Activated CD4-positive, alpha-beta T cell treated with anti-CD3 and anti-CD28 coated beads, Interleukin-2, amount 50 U/mL, for 1 hour (primary cell): ENCODE measurements around the gene SAP130.

ENCODE experiments used
- DNase-seq: peaks from one replicate; pipeline ENCODE4 v3.0.0-alpha.2; 2020

SAP130 gene

DNA sequence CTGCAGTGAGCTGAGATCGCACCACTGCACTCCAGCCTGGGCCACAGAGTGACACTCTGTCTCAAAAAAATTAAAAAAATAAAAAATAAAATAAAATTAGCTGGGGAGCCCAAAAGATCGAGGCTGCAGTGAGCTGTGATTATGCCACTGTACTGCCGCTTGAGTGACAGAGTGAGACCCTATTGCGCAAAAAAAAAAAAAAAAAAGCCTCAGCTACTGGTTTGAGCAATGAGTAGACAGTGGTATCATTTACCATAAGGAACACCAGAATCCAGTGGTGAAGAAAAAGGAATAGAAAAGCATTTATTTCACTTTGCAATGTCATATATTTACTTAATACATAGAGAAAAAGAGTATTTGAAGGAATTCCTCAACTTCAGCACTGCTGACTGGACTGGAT lies 3.0 kb downstream of the SAP130 start:
- no peak for DNase-seq

DNA sequence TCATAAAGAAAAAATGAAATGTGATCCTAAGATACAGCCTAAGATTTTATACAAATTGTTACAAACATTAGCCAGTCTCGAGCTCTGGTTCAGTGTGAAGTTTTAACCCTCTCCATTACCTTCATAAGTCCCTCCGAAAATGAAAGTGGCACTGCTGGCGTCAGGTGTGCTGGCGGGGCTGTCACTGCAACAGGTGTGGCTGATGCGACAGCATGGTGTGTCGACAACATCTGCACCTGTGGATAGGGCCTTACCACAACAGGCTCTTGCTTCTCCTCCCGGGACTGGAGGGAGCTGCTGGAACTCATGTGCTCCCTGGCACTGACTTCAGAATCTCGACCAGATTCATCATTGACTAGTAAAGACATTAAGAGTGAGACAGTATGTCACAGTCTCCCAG lies 10.3 kb downstream of the SAP130 start:
- no peak for DNase-seq

DNA sequence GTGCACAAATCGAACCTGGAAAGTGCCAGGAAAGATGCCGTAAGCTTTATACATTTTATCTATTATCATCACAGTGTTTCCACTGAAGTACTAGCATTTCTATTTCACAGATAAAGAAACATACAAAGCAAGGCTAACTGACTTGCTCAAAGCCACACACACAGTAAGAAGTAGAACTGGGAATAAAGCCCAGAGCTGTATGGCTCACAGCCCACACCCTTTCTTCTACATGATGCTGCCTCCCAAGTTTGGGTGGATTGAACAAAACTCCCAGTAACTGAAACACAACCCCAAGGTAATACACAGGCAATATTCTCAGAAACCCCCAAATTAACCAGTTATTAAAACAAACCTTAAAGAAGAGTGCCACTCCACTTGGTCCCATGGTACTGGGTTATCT lies 11.2 kb downstream of the SAP130 start:
- DNase-seq: no peak

DNA sequence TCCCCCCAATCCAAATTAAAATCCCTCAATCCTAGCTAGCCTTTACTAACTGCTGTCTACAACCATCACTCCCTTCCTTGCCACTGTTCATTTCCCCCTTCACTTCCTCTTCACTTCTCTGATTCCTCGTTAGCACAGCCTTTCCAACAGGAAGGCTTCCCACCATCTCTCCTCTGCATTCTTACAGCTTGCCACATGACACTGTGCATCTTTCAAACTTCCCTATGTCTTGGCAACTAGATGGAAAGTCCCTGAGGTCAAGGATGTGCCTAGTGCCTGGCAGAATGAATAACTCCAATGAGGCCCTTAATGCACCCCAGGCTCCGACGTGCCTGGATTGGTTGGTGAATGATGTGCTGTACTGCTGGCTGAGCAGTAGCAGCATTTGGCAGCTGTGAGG lies 15.2 kb downstream of the SAP130 start:
- no peak for DNase-seq

DNA sequence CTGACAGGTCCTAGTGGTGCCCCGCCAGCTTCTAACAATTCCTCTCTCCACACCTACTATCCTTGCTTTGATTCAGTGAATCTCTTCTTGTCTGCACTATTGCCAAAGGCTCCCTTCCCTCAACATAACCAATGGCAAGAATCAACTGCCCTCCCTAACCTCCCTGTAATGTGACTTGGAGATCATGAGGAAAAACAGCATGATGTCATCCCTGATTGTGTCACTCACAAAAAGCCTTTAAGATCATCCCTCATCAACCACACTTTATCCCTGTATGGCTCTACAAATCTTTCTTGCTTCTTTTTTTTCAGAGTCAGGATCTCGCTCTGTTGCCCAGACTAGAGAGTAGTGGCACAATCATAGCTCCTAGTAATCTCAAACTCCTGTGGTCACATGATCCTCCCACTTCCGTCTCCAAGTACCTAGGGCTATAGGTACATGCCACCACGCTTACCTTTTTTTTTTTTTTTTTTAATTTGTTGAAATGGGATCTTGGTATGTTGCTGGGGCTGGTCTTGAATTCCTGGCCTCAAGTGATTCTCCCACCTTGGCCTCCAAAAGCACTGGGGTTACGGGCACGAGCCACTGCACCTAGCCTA lies 19.7 kb downstream of the SAP130 start:
- no peak for DNase-seq

DNA sequence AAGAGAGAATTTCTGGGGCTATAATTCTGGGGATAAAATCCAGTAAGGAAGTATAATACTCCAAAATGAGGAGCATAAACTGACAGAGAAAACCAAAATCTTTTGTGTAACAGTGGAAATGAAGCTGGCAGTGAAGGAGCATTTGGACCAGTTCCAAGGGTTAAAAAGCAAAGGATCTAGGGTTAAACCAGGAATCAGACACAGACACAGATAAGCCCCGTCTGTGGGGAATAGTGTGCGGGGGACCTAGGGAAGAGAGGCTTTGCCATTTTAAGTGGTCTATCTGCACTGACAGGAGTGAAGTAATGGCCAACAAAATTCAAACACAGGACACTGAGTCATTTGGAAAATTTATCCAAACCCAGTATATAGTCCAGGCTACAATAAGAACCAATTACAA lies 23.4 kb downstream of the SAP130 start:
- no peak for DNase-seq

DNA sequence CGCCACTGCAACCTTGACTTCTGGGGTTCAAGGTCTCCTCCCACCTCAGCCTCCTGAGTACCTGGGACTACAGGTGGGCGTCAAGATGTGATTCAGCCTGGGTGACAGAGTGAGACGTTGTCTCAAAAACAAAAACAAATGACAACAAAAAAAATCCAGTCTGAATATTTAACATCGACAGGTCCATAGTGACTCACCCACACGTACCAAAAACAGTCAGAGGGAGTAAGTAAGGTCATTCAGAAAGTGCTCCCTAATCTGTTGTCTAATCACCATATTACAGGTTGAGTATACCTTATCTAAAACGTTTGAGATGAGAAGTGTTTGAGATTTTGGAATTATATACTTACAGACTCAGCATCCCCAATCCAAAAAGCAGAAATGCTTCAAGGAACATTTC lies 24.4 kb downstream of the SAP130 start:
- DNase-seq: no peak

DNA sequence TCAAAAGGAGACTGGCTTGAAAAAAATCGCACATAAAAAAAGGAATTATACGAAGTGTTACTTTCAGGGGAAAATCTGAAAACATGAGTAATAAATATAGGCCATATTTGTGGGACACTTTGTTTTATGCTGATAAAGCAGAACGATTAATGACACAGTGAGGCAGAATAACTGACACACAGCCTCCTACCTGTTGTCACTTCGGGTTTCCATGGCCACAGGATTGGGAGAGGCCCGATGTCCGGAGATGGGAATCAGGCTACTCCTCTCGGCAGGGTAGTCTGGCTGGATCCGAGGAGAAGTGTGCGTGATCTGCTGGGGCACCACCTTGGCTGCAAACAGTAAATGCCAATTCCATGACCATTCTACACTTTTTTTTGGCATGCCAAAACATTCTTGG lies 31.7 kb downstream of the SAP130 start:
- no peak for DNase-seq

DNA sequence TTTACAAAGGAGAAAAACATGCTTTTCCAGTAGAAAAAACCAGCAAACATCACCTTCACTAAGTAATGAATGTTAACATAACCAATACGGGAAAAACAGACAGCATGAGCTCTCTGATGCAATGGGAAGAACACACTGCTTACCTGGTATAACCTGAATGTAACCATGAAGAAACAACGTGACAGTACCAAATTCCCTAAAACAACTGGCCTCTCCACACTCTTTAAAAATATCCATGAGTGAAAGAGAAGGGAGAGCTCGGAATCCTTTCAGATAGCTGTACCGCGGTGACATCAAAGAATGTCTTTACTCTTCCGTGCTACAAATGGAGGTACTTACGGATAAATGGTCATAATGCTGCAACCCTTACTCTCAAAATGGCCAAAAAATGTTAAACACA lies 32.1 kb downstream of the SAP130 start:
- DNase-seq: no peak

DNA sequence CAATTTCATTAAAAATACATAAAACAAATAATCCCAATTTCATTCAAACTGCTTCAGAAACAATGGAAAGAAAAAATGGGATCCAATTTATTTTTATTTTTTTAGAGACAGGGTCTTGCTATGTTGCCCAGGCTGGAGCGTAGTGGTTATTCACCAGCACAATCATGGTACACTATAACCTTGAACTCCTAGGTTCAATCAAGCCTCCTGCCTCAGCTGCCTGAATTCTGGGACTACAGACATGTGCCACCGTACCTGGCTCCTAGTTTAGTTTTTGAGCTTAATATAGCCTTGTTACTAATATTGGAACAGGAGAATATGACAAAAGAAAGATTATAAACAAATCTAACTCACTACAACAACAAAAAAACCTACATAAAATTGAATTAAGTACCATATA lies 34.2 kb downstream of the SAP130 start:
- DNase-seq: no peak

DNA sequence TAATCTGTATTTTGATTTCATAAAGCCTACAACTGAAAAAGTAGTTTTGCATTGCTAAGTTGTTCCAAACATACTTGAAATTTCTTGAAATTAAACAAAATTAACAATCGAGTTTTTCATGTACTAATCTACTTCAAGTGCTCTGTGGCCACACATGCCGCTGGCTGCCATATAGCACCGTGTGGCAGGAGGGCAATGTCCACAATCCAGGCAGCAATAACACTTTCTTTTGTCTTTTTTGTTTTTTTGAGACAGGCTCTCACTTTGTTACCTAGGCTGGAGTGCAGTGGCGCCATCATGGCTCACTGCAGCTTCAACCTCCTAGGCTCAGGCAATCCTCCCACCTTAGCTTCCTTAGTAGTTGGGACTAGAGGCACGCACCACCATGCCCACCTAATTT lies 36.1 kb downstream of the SAP130 start:
- no peak for DNase-seq

DNA sequence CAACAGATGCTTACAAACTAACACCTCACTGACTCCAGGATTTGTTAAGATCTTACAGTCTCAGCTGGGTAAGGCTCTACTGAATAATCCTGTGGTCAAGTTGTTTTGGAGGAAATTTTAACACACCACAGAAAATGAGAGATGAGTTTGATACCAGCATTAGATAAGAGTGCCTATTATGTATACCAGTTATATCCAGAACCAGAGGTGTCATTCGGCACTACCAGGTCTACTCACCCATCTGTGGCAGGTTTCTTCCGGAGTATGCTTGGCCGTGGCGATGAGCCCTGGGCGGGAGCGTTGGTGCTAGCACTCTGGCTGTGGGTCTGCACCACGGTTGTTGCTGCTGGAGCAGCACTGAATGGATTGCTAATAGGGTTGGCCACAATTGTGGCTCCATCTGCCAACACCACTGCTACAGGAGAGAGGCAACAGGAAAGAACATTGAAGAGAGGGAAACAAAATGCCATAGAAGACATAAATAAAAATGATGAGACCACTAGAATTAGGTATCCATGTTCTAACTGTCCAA lies 41.2 kb downstream of the SAP130 start:
- DNase-seq: no peak

DNA sequence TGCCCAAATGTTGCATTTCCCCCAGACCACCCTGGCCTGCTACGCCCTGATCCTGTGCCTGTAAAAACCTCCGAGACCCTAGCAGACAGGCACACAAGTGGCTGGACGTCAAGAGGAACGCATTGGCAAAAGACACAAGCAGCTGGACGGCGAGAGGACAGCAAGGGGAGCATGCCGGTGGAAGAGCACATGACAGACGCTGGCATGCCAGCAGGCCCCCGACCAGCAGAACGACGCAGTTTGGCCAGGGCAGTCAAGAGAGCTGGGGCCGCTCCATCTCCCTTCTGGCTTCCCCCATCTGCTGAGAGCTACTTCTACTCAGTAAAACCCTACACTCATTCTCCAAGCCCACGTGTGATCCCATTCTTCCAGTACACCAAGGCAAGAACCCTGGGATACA lies 42.1 kb downstream of the SAP130 start:
- no peak for DNase-seq

DNA sequence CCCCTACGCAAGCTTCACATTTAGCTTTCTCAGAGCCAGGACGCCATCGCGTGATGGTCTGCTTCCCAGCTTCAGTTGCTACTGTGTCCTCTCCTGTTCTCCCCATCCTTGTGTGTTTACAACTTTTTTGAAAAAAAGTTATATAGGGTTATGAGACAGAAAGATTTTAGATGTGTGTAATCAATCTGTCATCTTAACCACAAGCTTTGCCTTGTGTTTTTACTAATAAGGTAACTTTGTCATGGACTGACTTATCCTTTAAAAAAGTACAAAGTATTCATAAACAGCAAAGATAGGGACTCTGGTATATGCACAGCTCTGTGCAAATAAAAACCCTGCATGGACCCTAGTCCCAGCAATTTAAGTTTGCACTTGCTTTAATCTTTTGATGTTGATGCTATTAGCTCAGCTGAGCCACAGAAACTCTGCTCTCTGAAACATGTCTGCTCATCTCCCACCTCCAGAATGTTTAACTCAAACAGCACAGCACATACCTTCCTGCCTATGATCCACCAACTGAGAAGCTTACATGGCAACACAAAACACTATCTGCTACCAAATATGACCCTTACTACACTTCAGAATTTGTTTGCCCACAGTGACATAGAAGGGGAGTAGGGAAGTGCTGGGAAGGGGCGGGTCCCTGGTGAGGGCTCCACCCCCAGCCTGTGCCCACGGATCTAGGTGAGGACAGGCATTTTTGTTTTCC lies 42.7 kb downstream of the SAP130 start:
- no peak for DNase-seq

DNA sequence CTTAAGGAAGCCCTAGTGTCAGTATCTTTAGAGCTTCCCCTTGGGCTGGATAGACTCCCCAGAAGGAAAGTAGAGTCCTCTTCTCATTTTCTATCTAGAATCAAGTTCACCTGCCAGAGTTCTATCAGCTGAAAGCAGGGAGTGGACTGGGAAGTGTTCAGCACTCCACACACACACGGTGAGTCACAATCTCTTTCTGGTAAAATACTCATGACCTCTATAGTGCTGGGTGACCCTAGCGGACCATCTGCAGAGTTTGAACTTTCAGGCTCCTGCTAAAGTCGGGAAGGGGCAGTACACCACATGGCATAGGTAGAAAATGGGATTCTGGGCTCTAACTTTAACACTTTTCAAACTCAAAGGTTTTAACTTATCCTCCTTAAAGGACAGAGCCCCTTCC lies 43.3 kb downstream of the SAP130 start:
- no peak for DNase-seq

DNA sequence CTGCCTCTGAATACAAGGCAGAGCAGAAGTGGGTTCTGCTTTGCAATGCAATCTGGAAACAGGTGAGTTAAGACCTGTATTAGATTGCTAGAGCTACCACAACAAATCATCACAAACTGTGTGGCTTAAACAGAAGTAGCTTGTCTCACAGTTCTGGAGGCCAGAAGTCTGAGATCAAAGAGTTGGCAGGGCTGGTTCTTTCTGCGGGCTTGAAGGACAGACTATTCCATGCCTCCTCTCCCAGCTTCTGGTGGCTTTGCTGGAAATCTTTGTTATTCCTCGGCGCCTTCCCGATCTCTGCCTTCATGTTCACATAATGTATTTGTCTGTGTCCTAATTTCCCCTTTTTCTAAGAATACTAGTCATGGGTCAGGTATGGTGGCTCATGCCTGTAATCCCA lies 58.4 kb downstream of the SAP130 start:
- no peak for DNase-seq

DNA sequence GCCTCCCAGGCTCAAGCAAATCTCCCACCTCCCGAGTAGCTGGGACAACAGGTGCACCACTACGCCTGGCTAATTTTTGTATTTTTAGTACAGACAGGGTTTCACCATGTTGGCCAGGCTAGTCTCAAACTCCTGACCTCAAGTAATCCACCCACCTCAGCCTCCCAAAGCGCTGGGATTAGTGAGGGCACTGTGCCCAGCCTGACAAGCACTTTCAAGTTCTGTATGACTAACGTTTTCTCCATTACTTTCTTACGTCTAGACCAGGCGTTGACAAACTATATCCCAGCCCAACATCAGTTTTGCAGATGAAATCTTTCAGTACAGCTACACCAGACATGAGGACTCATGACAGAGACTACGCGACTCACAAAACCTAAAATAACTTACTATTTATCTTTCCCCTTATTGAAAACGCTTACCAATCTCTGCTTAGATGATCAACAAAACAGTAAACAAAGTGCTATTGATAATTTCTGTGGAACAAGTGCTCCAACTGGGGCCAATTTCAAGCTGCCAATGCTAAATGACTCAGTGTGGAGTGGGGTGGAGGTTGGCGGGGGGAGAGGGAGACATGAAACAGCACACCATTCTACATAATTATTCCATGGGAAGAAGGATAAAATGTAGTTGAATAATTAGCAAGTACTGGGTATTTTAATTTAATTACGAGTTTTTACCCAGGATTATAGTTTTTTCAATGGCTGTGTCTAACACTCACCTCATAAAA lies 59.1 kb downstream of the SAP130 start:
- DNase-seq: no peak

DNA sequence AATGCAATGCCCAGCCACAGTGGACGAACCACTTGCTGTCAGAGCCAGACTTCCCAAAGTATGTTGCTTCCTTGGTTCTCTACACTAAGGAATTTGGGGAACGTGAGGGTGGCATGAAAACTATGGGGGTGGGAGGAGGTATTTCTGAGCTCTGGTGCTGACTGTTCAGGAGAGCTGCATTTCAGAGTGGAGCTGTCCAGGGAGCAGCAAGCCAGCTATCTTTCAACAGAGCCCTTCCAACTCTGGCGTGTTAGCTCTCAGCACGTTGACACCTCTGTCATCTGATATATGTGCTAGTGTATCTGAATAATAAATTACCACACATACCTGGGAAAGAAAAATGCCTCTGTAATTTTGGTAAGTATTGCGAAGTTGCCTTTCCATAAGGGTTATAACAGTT lies 66.1 kb downstream of the SAP130 start:
- DNase-seq: no peak

DNA sequence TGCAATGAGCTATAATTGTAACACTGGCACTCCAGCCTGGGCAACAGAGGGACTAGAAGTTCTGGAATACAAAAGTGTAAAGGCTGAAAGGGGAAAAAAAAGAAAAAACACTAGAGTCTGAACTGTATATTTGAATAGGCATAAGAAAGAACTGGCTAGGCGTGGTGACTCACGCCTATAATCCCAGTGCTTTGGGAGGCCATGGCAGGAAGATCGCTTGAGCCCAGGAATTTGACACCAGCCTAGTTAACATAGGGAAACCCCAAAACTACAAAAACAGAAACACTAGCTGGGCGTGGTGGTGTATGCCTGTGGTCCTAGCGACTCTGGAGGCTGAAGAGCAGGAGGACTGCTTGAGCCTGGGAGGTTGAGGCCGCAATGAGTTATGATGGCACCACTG lies 70.6 kb downstream of the SAP130 start:
- DNase-seq: no peak

DNA sequence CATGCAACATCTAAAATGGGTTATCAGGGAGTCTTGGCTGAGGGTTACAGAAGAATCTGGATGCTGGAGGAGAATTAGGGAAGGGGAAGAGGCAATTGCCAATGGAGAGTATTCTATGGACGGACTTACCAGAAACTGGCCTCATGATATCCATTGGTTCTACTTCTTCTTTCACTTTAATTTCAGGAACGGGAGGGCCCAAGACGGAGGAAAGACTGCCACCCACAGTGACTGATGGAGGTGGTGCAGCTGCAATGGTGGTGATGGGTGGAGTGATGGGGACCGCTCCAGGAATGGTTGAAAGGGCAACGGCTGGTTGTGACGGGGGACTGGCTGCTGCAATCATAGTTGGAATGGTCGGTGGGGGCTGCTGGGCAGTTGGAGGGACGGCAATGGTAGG lies 73.0 kb downstream of the SAP130 start:
- no peak for DNase-seq

DNA sequence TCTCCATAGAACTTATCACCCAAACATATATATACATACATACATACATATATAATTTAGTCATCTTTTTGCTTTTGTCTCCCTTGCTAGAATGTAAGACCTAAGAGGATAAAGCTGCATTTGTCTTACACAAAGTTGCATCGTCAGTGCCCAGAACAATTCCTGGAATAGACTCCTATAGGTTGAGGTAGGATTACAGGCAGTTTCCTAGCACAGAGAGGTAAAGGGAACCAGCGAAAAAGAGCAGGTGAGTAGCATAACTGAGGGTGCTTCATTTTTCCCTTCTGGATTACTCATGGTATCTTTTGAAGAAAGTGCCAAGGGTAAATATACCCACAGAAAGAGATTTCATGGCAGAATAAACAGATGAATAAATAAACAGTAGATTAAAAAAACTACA lies 74.0 kb downstream of the SAP130 start:
- DNase-seq: no peak

DNA sequence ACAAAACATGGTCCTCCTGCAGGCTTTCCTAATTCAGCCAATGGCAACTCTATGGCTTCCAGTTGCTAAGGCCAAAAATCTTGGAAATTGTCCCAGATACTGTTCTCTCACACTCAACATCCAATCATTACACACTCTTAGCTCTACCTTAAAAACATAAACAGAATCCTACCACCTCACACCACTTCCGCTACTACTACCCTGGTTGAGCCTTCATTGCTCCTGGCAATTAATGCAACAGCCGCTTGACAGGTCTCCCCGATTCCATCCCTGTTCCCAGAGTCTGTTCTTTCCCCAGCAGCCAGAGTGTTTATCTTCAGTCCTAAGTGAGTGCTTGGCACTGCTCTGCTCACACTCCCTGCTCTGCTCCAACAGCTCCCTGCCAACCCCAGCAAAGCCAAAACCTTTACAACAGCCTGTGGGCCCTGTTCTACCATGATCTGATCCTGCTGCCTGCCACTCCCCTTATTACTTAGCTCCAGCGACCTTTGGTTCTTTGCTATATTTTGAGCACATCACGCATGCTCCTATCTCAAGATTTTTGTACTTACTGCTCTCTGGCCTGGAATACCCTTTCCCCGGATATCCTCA lies 74.6 kb downstream of the SAP130 start:
- DNase-seq: no peak

DNA sequence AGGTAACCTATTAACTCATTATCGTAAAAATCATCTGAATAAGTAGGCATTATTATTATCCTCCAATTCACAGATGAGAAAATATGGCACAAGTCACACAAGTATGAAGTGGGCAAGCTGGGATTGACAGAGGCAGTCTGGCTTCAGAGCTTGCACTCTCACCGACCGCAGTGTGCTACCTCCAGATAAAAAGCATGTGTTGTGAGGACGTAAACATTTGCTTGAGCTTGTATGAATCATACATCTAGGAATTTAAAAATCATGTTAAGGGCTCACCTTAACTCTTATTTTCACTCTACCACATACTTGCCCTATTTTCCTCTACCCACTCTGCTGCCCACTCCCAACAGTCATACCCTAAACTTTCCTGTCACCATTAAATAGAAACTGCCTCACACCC lies 76.8 kb downstream of the SAP130 start:
- DNase-seq: no peak

DNA sequence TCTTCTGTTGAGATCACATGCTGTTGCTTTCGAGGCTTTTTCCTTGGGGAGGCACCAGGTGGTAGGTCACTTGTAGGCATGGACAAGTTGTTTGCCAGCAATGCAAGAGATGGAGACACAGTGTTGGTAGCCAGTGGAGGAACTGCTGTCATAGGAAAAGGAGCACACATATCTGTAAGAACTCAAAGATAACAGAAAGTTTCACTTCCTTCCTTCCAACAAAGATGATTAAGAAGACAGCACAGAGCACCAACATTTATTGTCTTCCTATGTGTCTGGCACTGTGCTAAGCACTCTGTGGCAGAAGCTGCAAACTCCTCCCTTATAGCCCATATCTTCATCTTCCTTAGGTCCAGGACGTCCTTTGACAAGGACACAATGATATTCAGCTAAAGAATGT lies 77.6 kb downstream of the SAP130 start:
- DNase-seq: no peak
